NOMO-1 (cell line): ENCODE measurements around the gene NPHP4.

Source experiments
- DNase-seq, 2 experiments: peaks; one replicate each; lab custom pipeline; 2025; ENCODE audit not compliant: unreplicated experiment in 2 of 2; lab: John Stamatoyannopoulos, UW

The NPHP4 gene

DNA sequence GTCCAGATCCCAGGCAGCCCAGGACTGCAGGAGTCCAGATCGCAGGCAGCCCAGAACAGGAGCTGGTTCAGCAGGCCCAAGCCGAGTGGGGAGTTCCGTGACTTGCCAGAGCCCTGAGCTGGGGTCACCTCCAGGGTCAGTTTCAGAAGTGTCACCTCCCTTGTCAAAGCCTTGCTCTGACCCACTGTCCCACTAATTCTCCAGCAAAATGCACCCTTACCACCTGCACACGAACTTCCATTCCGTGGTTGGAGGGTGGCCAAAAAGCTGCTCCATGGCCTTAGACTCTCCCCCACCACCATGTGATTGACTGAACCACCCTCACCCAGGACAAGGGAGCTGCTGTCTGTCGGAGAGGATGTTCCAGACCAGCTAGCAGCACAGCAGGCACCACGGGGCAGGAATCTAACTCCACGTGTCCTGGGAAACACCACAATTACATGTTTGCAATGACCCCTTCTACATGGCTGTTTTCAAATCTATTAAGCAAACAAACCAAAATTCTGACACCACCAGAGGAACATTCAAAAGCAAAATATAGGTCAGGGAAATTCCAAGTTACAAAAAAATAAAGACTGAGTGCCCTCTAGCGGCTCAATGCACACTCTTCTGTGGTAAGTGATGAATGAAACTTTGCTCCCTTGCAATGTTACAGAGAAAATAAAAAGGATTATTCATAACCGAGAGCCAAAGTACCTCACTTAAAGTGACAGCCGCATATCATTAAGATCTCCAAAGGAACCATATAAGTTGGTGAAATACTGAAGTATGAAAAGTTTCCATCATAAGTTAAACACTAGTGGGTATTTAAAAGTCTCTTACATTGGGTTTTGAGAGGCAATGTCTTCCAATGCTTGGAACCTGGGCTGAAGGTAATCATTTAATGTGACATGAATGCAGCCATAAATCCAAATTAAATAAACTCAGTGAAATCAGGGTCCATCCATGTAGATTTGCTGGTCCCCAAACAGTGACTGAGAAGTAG, 76.3 kb downstream of the NPHP4 start:
- peak in 1 of 2 experiments; percentile 6 for DNase-seq

DNA sequence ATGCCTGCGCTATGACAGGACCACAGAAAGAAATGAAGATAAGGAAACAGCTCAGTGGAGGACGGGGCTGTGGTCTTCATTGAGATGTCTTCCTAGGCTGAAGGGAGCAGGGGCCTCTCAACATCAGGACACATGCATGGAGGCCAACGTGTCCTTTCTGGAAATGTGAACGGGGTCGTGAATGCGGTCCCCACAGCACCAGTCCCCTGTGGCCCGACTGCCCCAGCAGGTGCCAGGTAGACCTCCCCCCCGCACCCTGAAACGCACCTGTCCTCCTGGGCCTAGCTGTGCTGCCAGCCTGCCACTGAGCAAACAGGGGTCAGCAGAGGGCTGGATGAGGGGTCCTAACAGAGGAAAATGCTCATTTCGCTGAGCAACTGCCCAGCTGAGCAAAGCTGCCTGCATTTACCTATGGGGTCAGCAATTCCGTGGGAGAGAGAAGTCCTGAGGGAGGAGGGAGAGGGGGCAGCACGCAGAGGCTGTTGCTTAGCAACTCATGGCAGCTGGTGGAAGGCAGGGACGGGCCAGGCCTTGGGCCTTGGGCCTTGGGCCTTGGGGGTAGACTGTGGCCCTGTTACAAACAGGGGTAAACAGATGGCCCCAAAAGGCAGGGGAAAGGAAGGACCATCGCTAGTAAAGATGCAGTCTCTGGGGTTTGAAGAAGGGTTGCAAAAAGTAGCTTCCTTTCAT, 77.4 kb downstream of the NPHP4 start:
- no peak for DNase-seq

DNA sequence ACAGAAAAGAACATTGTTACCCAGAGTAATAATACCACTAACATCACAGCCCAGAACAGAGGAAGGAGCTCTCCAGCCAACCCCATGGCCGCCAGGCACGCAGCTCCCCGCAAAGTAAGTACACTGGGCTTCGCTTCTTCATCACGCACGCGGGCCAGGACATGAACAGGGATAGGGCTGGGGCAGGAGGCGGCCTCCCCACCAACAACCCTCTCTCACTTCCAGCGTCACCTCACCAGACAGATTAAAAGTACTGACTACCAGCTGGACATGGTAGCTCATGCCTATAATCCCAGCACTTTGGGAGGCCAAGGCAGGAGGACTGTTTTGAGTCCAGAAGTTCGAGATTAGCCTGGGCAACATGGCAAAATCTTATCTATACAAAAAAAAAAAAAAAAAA, 78.3 kb downstream of the NPHP4 start:
- no peak for DNase-seq

DNA sequence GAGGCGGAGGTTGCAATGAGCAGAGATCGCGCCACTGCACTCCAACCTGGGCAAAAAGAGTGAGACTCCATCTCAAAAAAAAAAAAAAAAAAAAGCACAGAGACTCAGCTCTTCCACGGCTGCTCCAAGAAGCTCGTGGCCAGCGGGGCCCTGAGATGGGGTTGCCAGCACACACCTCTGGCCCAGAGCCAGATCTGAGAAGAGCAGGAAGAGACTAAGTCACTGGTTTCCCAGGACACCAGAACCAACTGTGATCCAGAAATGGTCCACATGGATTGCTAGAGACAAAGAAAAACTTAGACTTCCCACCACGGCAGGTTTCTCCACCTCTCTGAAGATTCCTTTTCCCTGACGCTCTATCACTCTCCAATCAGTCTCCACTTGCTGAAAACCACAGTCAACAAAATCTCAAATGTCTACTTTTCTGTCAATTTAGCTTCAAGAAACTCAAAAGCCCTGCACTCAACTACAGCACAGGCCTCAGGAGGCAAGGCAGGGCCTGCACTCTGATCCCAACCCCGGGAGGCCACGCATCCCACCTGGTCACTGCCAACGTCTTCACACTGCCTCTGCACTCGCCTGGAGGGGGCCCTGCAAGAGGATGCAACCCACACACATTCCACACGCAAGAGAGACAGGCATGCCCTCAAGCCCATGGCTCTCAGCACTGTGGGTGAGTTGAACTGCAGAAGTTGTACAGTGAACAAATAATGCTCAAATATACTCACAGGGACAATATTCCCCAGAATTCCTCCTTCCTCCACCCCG, 79.0 kb downstream of the NPHP4 start:
- DNase-seq = no peak

DNA sequence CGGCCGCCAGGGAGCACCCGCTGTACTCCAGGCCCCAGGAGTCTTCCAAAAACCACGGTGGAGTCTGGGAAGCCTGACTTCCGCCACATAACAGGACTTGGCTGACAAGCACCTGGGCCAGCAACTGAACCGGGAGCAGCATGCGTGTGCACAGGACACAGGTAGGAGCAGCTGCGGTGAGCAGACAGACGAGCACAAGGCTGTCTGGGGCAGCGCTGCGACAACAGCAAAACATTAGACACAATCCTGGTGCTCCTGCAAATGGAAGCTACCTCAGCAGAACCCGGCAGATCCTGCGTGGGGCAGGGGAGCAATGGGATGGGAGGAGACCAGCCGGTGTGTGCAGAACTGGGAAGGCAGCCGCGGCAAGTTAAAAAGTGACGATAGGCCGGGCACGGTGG, 80.4 kb downstream of the NPHP4 start:
- DNase-seq = no peak

DNA sequence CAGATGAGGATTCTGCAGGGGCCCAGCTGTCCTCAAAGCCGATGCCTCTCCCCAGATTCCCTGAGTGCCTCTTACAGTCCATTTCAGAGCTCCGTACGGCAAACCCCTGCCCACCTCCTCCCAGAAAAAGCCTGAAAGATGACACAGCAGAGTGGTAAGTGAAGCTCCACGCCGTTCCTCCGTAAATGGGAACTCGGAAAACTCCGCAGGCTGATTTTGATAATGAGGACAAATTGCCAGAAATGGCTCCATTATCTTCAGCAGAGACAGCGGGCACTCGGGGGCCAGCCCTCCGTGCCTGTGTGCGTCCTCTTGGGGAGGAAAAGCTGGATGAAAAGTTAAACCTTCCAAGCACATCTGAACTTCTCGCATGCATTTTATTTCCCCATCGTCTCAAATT, 81.1 kb downstream of the NPHP4 start:
- no peak for DNase-seq

DNA sequence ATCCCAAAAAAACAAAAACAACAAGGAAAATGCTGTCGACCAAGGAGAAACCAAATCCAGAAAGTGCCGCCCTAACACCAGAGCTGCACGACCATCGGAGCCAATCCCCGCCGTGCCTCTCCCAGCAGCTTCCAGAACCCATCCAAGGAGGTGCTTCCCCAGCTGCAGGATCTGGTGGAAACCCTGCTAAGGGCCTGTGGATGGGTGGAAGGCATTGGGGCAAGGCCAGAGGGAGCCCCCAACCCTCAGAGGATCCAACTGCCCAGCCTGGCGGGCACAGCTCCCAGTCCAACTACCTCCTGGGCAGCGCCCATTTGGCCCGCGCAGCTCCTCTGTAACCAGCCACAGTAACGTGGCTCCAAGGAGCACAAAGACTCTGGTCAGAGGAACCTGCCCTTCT, 81.6 kb downstream of the NPHP4 start:
- DNase-seq = no peak

DNA sequence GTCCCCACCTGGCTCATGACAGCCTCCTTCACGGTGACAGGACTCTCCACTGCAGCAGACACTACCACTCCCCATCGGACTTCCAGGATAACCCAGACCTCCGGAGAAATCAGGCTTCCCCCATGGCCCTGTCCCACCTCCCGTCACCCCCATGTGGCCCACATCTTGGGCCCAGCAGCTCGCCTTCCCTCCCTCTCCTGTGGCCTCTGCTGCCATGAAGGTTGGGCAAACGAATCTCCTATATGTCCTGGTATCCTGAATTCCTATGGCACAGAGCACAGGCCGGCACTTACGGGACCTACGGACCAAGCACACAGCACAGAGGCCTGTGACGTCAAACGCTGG, 82.0 kb downstream of the NPHP4 start:
- no peak for DNase-seq

DNA sequence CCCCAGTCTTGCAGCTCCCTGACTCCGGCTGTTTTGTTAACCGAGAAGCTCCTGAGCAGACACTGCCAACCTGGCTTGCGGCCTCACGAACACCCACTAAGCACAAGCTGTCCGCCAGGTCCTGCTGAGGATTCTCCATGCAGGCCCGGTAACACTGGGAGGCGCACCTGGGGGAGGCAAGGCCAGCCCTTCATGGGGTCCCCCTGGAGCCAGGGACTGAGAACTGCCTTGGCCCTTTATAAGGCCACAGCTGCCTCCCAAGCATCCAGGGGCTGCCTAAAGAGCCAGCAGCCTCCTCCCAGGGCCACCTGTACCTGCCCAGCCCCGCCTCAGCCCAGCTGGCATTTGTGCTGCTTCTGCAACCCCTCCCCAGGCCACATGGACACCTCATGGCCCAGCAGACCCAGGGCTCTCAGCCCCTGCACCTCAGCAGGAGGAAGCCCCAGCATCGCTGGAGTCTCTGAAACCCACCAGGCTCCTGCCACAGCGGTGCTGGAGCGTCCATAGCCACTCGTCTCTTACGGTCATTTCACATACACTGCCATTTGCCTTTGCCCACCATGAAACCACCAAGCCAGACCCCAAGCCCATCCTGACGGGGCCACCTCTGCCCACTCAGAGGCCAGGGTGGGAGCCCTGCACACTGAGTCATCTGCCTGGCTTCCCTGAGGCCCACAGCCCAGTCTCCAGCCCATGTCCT, 82.5 kb downstream of the NPHP4 start:
- DNase-seq = no peak

DNA sequence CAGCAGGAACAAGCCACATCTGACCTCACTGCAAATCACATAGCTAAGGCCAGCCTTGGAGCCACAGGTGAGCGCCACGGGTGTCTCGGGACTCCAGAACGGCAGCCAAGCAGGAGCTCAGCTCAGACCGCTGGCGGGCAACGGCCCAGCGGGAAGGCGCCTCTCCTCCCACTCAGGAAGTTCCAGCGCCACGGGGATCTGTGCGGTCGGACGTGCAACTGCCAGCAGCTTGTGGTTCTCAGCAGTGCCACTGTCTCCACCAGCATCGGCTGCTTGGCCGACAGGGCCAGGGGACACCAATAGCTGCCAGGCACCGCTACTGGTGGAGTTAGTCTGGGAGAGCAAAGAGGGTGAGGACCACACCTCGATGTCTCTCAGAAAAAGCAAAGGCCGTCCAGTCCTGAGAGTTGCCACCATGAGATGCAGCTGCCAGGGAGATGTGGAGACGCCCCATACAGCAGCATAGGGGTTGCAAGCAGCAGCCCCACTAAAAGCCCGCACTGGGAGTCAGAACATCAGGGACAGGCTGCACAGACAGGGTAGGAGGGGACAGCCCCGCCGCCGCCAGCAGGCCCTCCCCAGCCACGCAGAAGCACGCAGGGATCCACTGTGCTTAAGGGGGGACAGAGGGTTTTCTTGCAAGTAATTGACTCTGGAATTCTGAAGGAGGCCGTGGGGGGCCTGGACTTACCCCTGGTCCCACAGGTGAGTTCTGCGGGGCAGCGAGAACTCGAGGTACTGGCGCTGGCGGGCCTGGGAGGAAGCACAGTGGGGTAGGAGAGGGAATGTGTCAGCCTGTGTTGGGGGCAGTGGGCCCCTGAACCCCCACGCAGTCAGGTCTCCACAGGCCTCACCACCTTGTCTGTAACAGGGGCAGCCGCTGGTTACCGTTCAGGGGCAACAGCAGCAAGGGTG, 83.5 kb downstream of the NPHP4 start:
- DNase-seq = no peak

DNA sequence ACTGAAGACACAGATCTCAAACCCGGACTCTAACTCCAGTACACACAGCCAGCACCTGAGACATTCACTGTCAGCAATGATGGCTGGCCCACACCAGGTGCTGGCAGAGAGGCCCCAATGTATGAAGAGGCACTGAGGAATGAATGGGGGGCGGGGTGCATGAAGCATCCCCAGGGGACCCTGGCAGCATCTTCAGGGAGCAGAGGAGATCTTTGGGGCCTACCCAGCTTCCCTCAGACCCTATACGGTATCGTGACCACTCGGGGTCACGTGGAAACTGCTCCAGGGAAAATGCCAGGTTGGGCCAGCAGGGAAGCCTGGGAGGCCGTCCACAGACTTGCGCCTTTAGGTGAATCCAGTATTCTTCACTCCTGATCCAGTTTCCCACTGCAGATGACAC, 84.3 kb downstream of the NPHP4 start:
- DNase-seq = no peak

DNA sequence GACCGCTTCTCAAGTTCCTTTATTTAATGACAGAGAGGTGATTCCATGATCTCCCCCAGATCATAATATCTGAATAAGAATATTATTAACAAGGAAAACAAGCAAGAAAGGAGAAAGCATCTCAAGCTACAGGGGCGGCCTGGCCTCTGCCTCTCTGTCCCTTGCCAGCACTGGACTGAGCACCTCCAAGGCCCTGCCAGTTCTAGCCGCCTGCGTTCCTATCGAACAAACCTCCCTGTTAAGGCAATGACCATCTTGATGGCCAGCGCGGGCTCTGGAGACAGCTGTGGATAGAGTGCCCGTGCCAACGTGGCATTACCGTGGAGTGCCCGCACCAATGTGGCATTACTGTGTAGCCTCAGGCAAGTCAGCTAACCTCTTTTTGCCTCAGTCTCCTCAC, 84.8 kb downstream of the NPHP4 start:
- no peak for DNase-seq

DNA sequence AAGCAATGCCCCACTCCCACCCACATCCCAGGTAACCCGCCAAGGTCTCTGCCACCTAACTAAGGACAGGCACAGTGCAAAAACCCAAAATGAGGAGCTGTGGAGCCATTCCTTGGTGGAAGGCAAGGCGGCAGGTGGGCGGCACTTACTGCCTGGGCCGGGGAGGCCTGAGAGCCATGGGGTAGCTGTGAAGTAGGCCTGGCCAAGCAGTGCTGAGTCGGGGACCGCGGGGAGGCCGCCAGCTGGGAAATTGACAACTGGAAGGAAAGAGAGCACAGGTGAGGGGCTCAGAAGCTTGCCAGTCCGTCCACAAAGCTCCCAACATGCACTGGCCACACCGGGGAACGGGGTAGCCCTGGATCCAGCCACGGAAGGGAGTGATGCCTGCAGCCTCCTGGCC, 85.3 kb downstream of the NPHP4 start:
- DNase-seq = no peak

DNA sequence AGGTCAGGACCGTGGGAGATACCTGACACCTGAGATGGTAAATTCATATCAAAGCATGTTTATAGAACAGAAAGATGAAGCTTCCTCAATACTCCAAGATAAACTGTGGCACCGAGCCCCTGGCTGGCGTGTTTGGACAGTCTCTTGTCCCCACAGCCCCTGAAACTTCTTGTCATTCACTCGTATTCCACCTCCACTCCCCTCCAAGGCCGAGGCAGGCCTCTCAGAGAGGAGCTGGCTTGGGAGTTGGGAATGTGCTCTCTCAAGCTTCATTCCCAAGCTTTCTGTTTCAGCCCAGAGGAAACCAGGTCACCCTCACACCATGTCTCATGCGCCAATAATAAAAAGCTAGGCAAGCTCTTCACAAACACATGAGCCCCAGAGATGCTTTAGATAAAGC, 86.1 kb downstream of the NPHP4 start:
- DNase-seq = no peak

DNA sequence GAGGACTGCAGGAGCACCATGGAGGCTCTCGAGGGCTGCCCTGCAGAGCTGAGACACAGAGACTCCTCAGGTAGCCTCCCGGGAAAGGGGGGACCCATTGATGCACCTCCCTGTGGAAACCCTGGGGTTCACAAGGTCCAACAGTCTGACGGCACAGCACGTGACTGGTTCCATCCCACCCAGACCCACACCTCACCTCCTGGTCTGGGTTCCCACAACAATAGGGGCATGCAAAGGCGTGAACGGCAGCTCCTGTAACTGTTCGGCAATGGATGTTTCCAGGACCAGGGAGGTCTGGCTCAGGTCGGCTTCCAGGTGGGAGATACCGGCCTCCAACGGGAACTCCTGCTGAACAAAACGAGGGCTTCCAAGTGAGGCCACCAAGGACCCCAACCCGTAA, 86.8 kb downstream of the NPHP4 start:
- no peak for DNase-seq

DNA sequence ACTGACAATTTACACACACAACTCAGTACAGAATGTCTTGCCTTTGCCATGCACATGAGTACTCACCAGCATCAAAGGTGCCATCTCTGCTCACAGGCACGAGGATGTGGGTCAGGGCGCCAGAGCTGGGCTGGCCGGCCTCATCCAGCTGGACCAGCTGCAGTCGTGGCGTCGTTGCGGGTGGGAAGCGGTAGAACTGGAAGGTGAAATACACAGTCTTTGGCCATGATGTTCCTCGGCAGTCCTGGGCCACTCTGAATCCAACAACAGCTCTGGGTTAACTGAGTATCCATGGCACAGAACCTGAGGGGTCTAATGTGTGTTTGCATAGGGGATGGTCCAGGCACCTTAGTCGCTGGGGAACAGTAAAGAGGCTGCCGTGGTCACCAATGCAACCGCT, 87.7 kb downstream of the NPHP4 start:
- no peak for DNase-seq

DNA sequence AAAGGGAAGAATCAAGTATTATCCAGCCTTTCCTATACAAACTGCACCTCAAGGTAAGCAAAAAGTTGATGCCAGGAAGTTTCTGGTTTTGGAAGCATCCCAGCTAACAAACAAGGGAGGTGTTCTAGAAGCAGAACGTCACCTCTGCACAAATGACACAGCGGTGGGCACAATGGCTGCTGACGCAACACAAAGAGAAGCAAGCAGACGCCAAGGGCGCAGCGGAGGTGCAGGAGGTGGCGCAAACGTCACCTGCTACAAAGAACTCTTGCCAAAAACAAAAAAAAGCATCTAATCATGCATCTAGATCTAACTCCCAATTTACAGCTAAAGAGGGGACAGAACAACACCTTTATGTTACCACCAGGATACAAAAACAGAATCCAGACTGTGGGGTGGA, 88.5 kb downstream of the NPHP4 start:
- DNase-seq = no peak

DNA sequence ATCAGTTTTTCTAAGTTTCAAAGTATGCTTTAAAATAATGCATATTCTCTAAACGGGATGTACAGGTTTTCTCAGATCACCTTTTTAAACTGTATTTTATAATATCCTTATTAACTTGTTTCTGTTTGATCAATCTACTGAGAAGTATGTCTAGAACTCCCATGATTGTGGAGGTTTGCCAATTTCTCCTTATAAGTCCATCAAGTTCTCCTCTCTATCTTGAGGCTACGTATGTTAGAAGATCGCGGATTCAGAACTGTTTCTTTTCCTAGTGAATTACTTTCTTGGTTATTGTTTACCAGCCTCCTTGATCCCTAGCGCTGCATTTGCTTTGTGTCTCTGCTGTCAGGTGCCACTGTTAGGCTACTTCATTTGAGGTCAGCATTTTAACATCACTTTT, 89.2 kb downstream of the NPHP4 start:
- no peak for DNase-seq

DNA sequence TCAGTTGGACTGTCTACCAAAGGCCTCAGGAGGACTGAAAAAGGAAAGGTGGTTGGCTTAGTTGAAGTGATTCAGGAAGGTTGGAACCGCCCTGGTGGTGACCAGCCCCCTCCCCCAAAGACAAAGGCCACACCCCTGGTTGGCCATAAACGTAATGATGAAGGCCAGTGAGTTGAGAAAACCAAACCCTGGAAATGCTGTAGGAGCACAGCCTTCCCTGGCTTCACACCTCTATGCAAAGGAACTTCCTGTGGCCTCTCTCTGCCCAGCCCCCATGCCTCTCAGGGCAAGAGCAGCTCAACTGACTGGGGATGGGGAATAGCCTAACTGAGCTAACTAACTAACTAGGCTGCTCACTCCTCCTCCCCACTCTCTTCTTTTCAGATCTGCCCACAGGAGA, 90.4 kb downstream of the NPHP4 start:
- no peak for DNase-seq

DNA sequence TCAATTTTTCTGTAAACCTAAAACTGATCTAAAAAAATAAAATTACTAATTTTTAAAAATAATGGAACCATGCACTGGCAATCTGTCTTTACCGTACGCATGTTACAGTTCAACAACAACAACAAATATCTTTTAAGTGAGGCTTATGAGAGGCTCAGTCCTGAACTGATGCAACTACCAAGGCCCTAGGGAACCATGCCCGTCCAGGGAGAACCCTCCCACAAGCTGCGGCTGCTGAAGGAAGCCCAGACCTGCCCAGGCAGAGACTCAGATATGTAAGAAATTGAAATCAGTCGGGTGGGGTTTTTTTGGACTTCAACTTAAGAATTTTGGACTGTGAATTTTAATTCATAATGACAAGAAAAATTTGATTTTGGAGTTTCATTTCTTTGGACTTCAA, 91.1 kb downstream of the NPHP4 start:
- no peak for DNase-seq
